CD14-positive monocyte (primary cell): ENCODE measurements around the gene FTMT. TPM values are rescaled to one million over a fixed set of nuclear protein-coding genes. Genes with fewer than 3 reads are reported as not detected.

Source experiments
- DNase-seq, 3 donors: peaks; one replicate each; pipeline ENCODE4 v3.0.0-alpha.2; 2011 to 2022
- H2AFZ ChIP-seq: 2 replicates; pipeline ENCODE4 v1.6.0; 2012; ENCODE audit warnings: mild to moderate bottlenecking, low read depth, low read length, inconsistent platforms; ENCODE audit not compliant: insufficient read depth, poor library complexity, severe bottlenecking
- H3K27ac ChIP-seq, 2 donors: 1 replicate in 1 of 2; 2 replicates in 1 of 2; pipeline ENCODE4 v1.5.1; 2012 to 2013; ENCODE audit warnings: low read length in 2 of 2, control low read depth in 1 of 2, inconsistent platforms in 1 of 2, low read depth in 1 of 2, mild to moderate bottlenecking in 1 of 2
- H3K27me3 ChIP-seq, 2 donors: one replicate each; pipeline versions ENCODE4 v1.6.0 to v1.6.1; 2011 to 2013; ENCODE audit warnings: low read length in 2 of 2; ENCODE audit not compliant: control insufficient read depth in 2 of 2, insufficient read depth in 2 of 2
- H3K36me3 ChIP-seq, 2 donors: replicated peaks in 1 of 2; 1 replicate in 1 of 2; 2 replicates in 1 of 2; pipeline versions ENCODE4 v1.5.1 to v1.6.1; 2012 to 2013; ENCODE audit warnings: low read length in 2 of 2, control low read depth in 1 of 2, inconsistent platforms in 1 of 2, mild to moderate bottlenecking in 1 of 2; ENCODE audit not compliant: insufficient read depth in 2 of 2, control insufficient read depth in 1 of 2
- H3K4me1 ChIP-seq, 2 donors: 1 replicate in 1 of 2; 2 replicates in 1 of 2; pipeline versions ENCODE4 v1.5.1 to v1.6.1; 2012 to 2013; ENCODE audit warnings: low read length in 2 of 2, control low read depth in 1 of 2, inconsistent platforms in 1 of 2, mild to moderate bottlenecking in 1 of 2, moderate library complexity in 1 of 2; ENCODE audit not compliant: insufficient read depth in 2 of 2, control insufficient read depth in 1 of 2
- H3K4me2 ChIP-seq: replicated peaks from 2 replicates; pipeline ENCODE3; 2012; ENCODE audit warnings: low read length, moderate library complexity, mild to moderate bottlenecking; ENCODE audit not compliant: poor library complexity, severe bottlenecking; ENCODE audit errors: extremely low read depth
- H3K4me3 ChIP-seq, 3 experiments: fragments of 200-600 bp in 1 of 3; sonication (generic) in 1 of 3; replicated peaks in 1 of 3; 1 replicate in 2 of 3; 2 replicates in 1 of 3; pipeline ENCODE4 v1.5.1; 2011 to 2013; ENCODE audit warnings: low read length in 3 of 3, mild to moderate bottlenecking in 3 of 3, control low read depth in 2 of 3, low read depth in 2 of 3, inconsistent platforms in 1 of 3, moderate library complexity in 1 of 3
- H3K79me2 ChIP-seq: 2 replicates; pipeline ENCODE4 v1.6.0; 2012; ENCODE audit warnings: mild to moderate bottlenecking, control low read depth, inconsistent platforms, low read length, moderate library complexity; ENCODE audit not compliant: insufficient read depth
- H3K9ac ChIP-seq: 2 replicates; pipeline ENCODE4 v1.6.0; 2017; ENCODE audit warnings: low read length, mild to moderate bottlenecking; ENCODE audit not compliant: insufficient read depth, poor library complexity, severe bottlenecking
- H3K9me3 ChIP-seq, 2 donors: replicated peaks in 1 of 2; 1 replicate in 1 of 2; 2 replicates in 1 of 2; pipeline versions ENCODE4 v1.5.1 to v1.6.1; 2012 to 2013; ENCODE audit warnings: low read length in 2 of 2, control low read depth in 1 of 2; ENCODE audit not compliant: control insufficient read depth in 1 of 2, insufficient read depth in 1 of 2
- H4K20me1 ChIP-seq: 2 replicates; pipeline ENCODE4 v1.6.0; 2012; ENCODE audit warnings: mild to moderate bottlenecking, low read length, control low read depth, moderate library complexity; ENCODE audit not compliant: insufficient read depth
- H3K27ac Mint-ChIP-seq, 7 donors: one replicate each; pipeline ENCODE4 v1.8.0; 2020; ENCODE audit warnings: mild to moderate bottlenecking in 7 of 7, mixed read lengths in 7 of 7, moderate library complexity in 6 of 7, inconsistent platforms in 2 of 7
- H3K27me3 Mint-ChIP-seq, 3 donors: one replicate each; pipeline ENCODE4 v1.8.0; 2021 to 2022; ENCODE audit warnings: low read depth in 3 of 3, mild to moderate bottlenecking in 3 of 3, mixed read lengths in 3 of 3, moderate library complexity in 3 of 3, inconsistent platforms in 1 of 3
- H3K36me3 Mint-ChIP-seq, 2 donors: one replicate each; pipeline ENCODE4 v1.8.0; 2020; ENCODE audit warnings: mixed read lengths in 2 of 2, inconsistent platforms in 1 of 2, mild to moderate bottlenecking in 1 of 2
- H3K4me1 Mint-ChIP-seq: one replicate; pipeline ENCODE4 v1.8.0; 2020; ENCODE audit warnings: mild to moderate bottlenecking, mixed read lengths
- H3K4me3 Mint-ChIP-seq, 2 donors: one replicate each; pipeline ENCODE4 v1.8.0; 2020; ENCODE audit warnings: mild to moderate bottlenecking in 2 of 2, mixed read lengths in 2 of 2, moderate library complexity in 1 of 2
- H3K9me3 Mint-ChIP-seq, 7 donors: one replicate each; pipeline ENCODE4 v1.8.0; 2020 to 2022; ENCODE audit warnings: mixed read lengths in 7 of 7, mild to moderate bottlenecking in 6 of 7, moderate library complexity in 6 of 7, inconsistent platforms in 2 of 7
- CTCF ChIP-seq: fragments of 200-600 bp; IDR thresholded peaks from one replicate; pipeline ENCODE4 v1.8.0; 2022; ENCODE audit warnings: antibody characterized with exemption, mild to moderate bottlenecking
- WGBS: methylation state at CpG from one replicate; pipeline ENCODE4 v1.1.5; 2013; ENCODE audit warnings: missing lambda C conversion rate; ENCODE audit not compliant: insufficient coverage; 5-methylcytosine and 5-hydroxymethylcytosine counted together
- intact Hi-C, 2 donors: fragments of 100-400 bp; cut with micrococcal nuclease; formaldehyde crosslinking; loops; one replicate each; pipeline versions ENCODE4 v1.15.0 to v1.15.1; 2023
- polyA plus RNA-seq, 3 donors: library from polyadenylated mRNA; depleted of rRNA in 1 of 3; unstranded in 2 of 3; stranded (reverse) in 1 of 3; fragments of 300-500 nt in 2 of 3; fragments of >200 nt in 1 of 3; fragmentation: Illumina TruSeq in 2 of 3; gene quantifications; 1 replicate in 2 of 3; 2 replicates in 1 of 3; pipeline ENCODE4 v1.2.3, GENCODE V29; 2012 to 2021

FTMT gene
- polyA plus RNA-seq, 3 donors: not detected

- H3K9me3 ChIP-seq: peaks cover 5 to 7% of the 10 kb centered on the region in 2 donors
- DNase-seq: no peak
- H3K9ac ChIP-seq: no peak overlapping the region
- H3K4me1 ChIP-seq: no peaks in the 10 kb centered on the region
- H3K27me3 ChIP-seq: no peaks in the 10 kb centered on the region
- no peak overlapping the region for H3K4me2 ChIP-seq
- no peak overlapping the region for H3K27ac ChIP-seq
- no peak for TF ChIP-seq CTCF
- Mint-ChIP-seq H3K4me1 (no peaks in the 10 kb centered on the region), H3K4me3 (no peak overlapping the region), H3K9me3 (peaks cover 0 to 6% (median 4%) of the 10 kb centered on the region in 7 donors), H3K36me3 (no peaks in the 10 kb centered on the region), H3K27me3 (no peaks in the 10 kb centered on the region), H3K27ac (no peak overlapping the region)
- no peak overlapping the region for H2AFZ ChIP-seq
- intact Hi-C loops: no loop called here
- no peaks in the 10 kb centered on the region for H4K20me1 ChIP-seq
- no peaks in the 10 kb centered on the region for H3K79me2 ChIP-seq
- no peaks in the 10 kb centered on the region for H3K36me3 ChIP-seq
- no CpG with 5 or more reads among the region's 2 CpGs for WGBS
- no peak overlapping the region for H3K4me3 ChIP-seq
These were observed 33.9 kb downstream of the FTMT start for GRCh38 chr5:121885630-121886029.

- no peak overlapping the region for H3K4me2 ChIP-seq
- H3K27me3 ChIP-seq: no peaks in the 10 kb centered on the region
- Mint-ChIP-seq H3K4me1 (no peaks in the 10 kb centered on the region), H3K36me3 (no peaks in the 10 kb centered on the region), H3K4me3 (no peak overlapping the region), H3K27ac (no peak overlapping the region), H3K9me3 (peaks cover 0 to 7% (median 5%) of the 10 kb centered on the region in 7 donors), H3K27me3 (no peaks in the 10 kb centered on the region)
- intact Hi-C loops: no loop called here
- H3K4me3 ChIP-seq: no peak overlapping the region
- no peak overlapping the region for H3K27ac ChIP-seq
- no peaks in the 10 kb centered on the region for H3K4me1 ChIP-seq
- DNase-seq: no peak
- no peaks in the 10 kb centered on the region for H3K36me3 ChIP-seq
- no peak overlapping the region for H2AFZ ChIP-seq
- no peak overlapping the region for H3K9ac ChIP-seq
- no peaks in the 10 kb centered on the region for H4K20me1 ChIP-seq
- peaks cover 7% of the 10 kb centered on the region in 2 donors for H3K9me3 ChIP-seq
- no peaks in the 10 kb centered on the region for H3K79me2 ChIP-seq
- no peak for TF ChIP-seq CTCF
These were observed 36.0 kb downstream of the FTMT start for GRCh38 chr5:121887727-121888126.
